H1 (cell line): ENCODE measurements around the gene FBXO17. TPM values are rescaled to one million over a fixed set of nuclear protein-coding genes. Genes with fewer than 3 reads are reported as not detected.

ENCODE experiments used
- CTCF ChIA-PET: fragments of 300-600 bp; sonication (Branson Sonifier 250); formaldehyde crosslinking; loops from one replicate; lab custom pipeline; 2021; ENCODE audit not compliant: partially characterized antibody; lab: Charles Lee
- POLR2A ChIA-PET: fragments of 300-600 bp; sonication (Branson Sonifier 250); formaldehyde crosslinking; loops from one replicate; lab custom pipeline; 2021; ENCODE audit warnings: inconsistent platforms; ENCODE audit not compliant: partially characterized antibody; lab: Charles Lee
- DNase-seq, 2 experiments: peaks; one replicate each; pipeline versions ENCODE4 v3.0.0 to v3.0.0-alpha.2; 2010 to 2022; ENCODE audit warnings: low spot score in 2 of 2, low read depth in 1 of 2, mixed read lengths in 1 of 2
- FAIRE-seq: peaks from 2 replicates; lab custom pipeline; 2011; peaks lifted over from hg19 to GRCh38; lab: Jason Lieb, UNC
- H2AFZ ChIP-seq: 2 replicates; pipeline ENCODE4 v1.8.1; 2012; ENCODE audit warnings: low read length, inconsistent platforms
- H2AK5ac ChIP-seq: 2 replicates; pipeline ENCODE4 v1.6.1; 2013; ENCODE audit warnings: low read depth, low read length
- H2BK120ac ChIP-seq: replicated peaks from 2 replicates; pipeline ENCODE3; 2013; ENCODE audit warnings: low read depth, low read length, inconsistent platforms
- H2BK12ac ChIP-seq: 2 replicates; pipeline ENCODE4 v1.6.1; 2013; ENCODE audit warnings: low read depth, low read length
- H2BK15ac ChIP-seq: 2 replicates; pipeline ENCODE4 v1.6.1; 2013; ENCODE audit warnings: low read length
- H2BK20ac ChIP-seq: 2 replicates; pipeline ENCODE4 v1.6.1; 2013; ENCODE audit warnings: low read length
- H2BK5ac ChIP-seq: 2 replicates; pipeline ENCODE4 v1.6.1; 2013; ENCODE audit warnings: low read depth, low read length
- H3K14ac ChIP-seq: 2 replicates; pipeline ENCODE4 v1.6.1; 2013; ENCODE audit warnings: inconsistent platforms; ENCODE audit not compliant: insufficient read length
- H3K18ac ChIP-seq: 2 replicates; pipeline ENCODE4 v1.6.1; 2013; ENCODE audit warnings: low read length; ENCODE audit errors: extremely low read depth
- H3K23ac ChIP-seq: 2 replicates; pipeline ENCODE4 v1.6.1; 2013; ENCODE audit warnings: inconsistent platforms; ENCODE audit not compliant: insufficient read length
- H3K23me2 ChIP-seq: 2 replicates; pipeline ENCODE4 v1.6.1; 2013; ENCODE audit warnings: low read depth, low read length
- H3K27ac ChIP-seq: 2 replicates; pipeline ENCODE4 v1.6.1; 2011; ENCODE audit warnings: low read depth, low read length, inconsistent platforms
- H3K27me3 ChIP-seq, 4 experiments: replicated peaks in 1 of 4; 1 replicate in 1 of 4; 2 replicates in 3 of 4; pipeline versions ENCODE4 v1.6.1 to v1.8.1; 2011 to 2013; ENCODE audit warnings: low read length in 3 of 4, mild to moderate bottlenecking in 3 of 4, inconsistent platforms in 2 of 4, mixed read lengths in 2 of 4, moderate library complexity in 1 of 4; ENCODE audit not compliant: control insufficient read depth in 3 of 4, insufficient read depth in 3 of 4; ENCODE audit errors: extremely low read depth in 1 of 4
- H3K36me3 ChIP-seq, 4 experiments: 2 replicates each; pipeline versions ENCODE4 v1.6.1 to v1.8.1; 2011 to 2013; ENCODE audit warnings: mild to moderate bottlenecking in 4 of 4, low read length in 3 of 4, moderate library complexity in 2 of 4, control low read depth in 1 of 4, inconsistent platforms in 1 of 4; ENCODE audit not compliant: insufficient read depth in 4 of 4, control insufficient read depth in 2 of 4
- H3K4ac ChIP-seq: replicated peaks from 2 replicates; pipeline ENCODE3; 2013; ENCODE audit warnings: low read length, low read depth, mixed read lengths, inconsistent platforms; ENCODE audit not compliant: insufficient read length
- H3K4me1 ChIP-seq, 4 experiments: replicated peaks in 1 of 4; 1 replicate in 1 of 4; 2 replicates in 3 of 4; pipeline versions ENCODE4 v1.6.1 to v1.8.1; 2011 to 2013; ENCODE audit warnings: low read length in 3 of 4, inconsistent platforms in 2 of 4, mixed read lengths in 1 of 4; ENCODE audit not compliant: insufficient read depth in 4 of 4, control insufficient read depth in 3 of 4
- H3K4me2 ChIP-seq, 2 experiments: 2 replicates each; pipeline versions ENCODE4 v1.6.1 to v1.8.1; 2011 to 2013; ENCODE audit warnings: low read depth in 2 of 2, low read length in 2 of 2, control low read depth in 1 of 2, inconsistent platforms in 1 of 2, mild to moderate bottlenecking in 1 of 2; ENCODE audit not compliant: insufficient read depth in 1 of 2
- H3K4me3 ChIP-seq, 4 experiments: fragments of 200-600, 300-600 bp in 1 of 4; sonication (generic), shearing (Covaris generic), sonication (Bioruptor Twin) in 1 of 4; 2 replicates each; pipeline versions ENCODE4 v1.5.1 to v1.8.1; 2011 to 2016; ENCODE audit warnings: low read length in 4 of 4, low read depth in 3 of 4, control low read depth in 2 of 4, inconsistent platforms in 2 of 4, mild to moderate bottlenecking in 2 of 4, mixed read lengths in 1 of 4, moderate library complexity in 1 of 4; ENCODE audit not compliant: insufficient read depth in 2 of 4; ENCODE audit errors: extremely low read depth in 1 of 4
- H3K56ac ChIP-seq: replicated peaks from 2 replicates; pipeline ENCODE3; 2013; ENCODE audit warnings: low read depth, mild to moderate bottlenecking, mixed read lengths, low read length, inconsistent platforms; ENCODE audit not compliant: insufficient read length
- H3K79me1 ChIP-seq: 2 replicates; pipeline ENCODE4 v1.6.1; 2013; ENCODE audit warnings: low read depth, low read length, control low read depth
- H3K79me2 ChIP-seq, 2 experiments: 2 replicates each; pipeline versions ENCODE4 v1.6.1 to v1.8.1; 2012 to 2013; ENCODE audit warnings: low read length in 2 of 2, mild to moderate bottlenecking in 2 of 2, inconsistent platforms in 1 of 2; ENCODE audit not compliant: insufficient read depth in 2 of 2, control insufficient read depth in 1 of 2
- H3K9ac ChIP-seq, 4 experiments: replicated peaks in 1 of 4; 1 replicate in 1 of 4; 2 replicates in 3 of 4; pipeline versions ENCODE4 v1.6.1 to v1.8.1; 2011 to 2013; ENCODE audit warnings: low read depth in 3 of 4, low read length in 3 of 4, control low read depth in 2 of 4, mild to moderate bottlenecking in 2 of 4, moderate library complexity in 2 of 4, inconsistent platforms in 1 of 4; ENCODE audit errors: extremely low read depth in 1 of 4
- H3K9me3 ChIP-seq, 2 experiments: 2 replicates each; pipeline versions ENCODE4 v1.6.1 to v1.8.1; 2012 to 2013; ENCODE audit warnings: mild to moderate bottlenecking in 2 of 2, moderate library complexity in 2 of 2, control low read depth in 1 of 2, inconsistent platforms in 1 of 2, low read depth in 1 of 2, low read length in 1 of 2, mixed read lengths in 1 of 2; ENCODE audit not compliant: insufficient read depth in 2 of 2
- H4K20me1 ChIP-seq, 2 experiments: replicated peaks in 1 of 2; 2 replicates each; pipeline versions ENCODE3 to v1.8.1; 2011 to 2013; ENCODE audit warnings: inconsistent platforms in 2 of 2, low read length in 2 of 2, mild to moderate bottlenecking in 1 of 2; ENCODE audit not compliant: insufficient read depth in 2 of 2, control insufficient read depth in 1 of 2
- H4K5ac ChIP-seq: 2 replicates; pipeline ENCODE4 v1.6.1; 2013; ENCODE audit warnings: low read length, low read depth, mixed read lengths, inconsistent platforms; ENCODE audit not compliant: insufficient read length
- H4K8ac ChIP-seq: 2 replicates; pipeline ENCODE4 v1.8.0; 2013; ENCODE audit warnings: mild to moderate bottlenecking, moderate library complexity, low read length, inconsistent platforms; ENCODE audit not compliant: insufficient read depth; ENCODE audit errors: extremely low read depth
- H4K91ac ChIP-seq: replicated peaks from 2 replicates; pipeline ENCODE3; 2013; ENCODE audit warnings: low read length, mixed read lengths, inconsistent platforms; ENCODE audit not compliant: insufficient read length
- POLR2A ChIP-seq, 2 experiments: IDR thresholded peaks; 1 replicate in 1 of 2; 2 replicates in 1 of 2; pipeline ENCODE4 v1.6.1; 2011; ENCODE audit warnings: low read depth in 2 of 2, low read length in 2 of 2, mild to moderate bottlenecking in 2 of 2; ENCODE audit errors: control extremely low read depth in 1 of 2
- TCF12 ChIP-seq: IDR thresholded peaks from 2 replicates; pipeline ENCODE4 v1.6.1; 2011; ENCODE audit warnings: low read depth, mild to moderate bottlenecking, low read length
- WGBS, 2 experiments: shearing (Covaris generic) in 1 of 2; methylation state at CpG; one replicate each; pipeline versions ENCODE4 v1.1.6 to v1.1.7; 2013 to 2015; ENCODE audit warnings: low lambda C conversion rate in 2 of 2, mixed read lengths in 2 of 2, inconsistent platforms in 1 of 2, low coverage in 1 of 2, missing lambda C conversion rate in 1 of 2; ENCODE audit not compliant: insufficient replicate concordance in 2 of 2, insufficient coverage in 1 of 2, insufficient read length in 1 of 2; ENCODE audit errors: extremely low coverage in 1 of 2, missing lambda C conversion rate in 1 of 2; 5-methylcytosine and 5-hydroxymethylcytosine counted together
- polyA plus RNA-seq, 7 experiments: library from polyadenylated mRNA; depleted of rRNA in 3 of 7; stranded (reverse) in 5 of 7; unstranded in 2 of 7; fragments of >200 nt in 5 of 7; fragments of 200-250 nt in 2 of 7; gene quantifications; 1 replicate in 5 of 7; 2 replicates in 1 of 7; 4 replicates in 1 of 7; pipeline versions ENCODE4 v1.2.1 to v1.2.3, GENCODE V29; 2011 to 2013; ENCODE audit warnings: missing spikeins in 2 of 7, mixed read lengths in 2 of 7
- total RNA-seq: library from RNA; stranded (reverse); fragmentation: NEBNext Ultra II Directional; extraction: Animal tissue kit (Norgen Biotek cat#: 25700); gene quantifications from 2 replicates; pipeline ENCODE4 v1.2.1, GENCODE V29; 2021

Gene FBXO17
- total and polyA plus RNA-seq, 2 of the 8 experiments (the other 6 are each of a cell fraction or from before 2014, with no cell fraction given) = 11.7 to 15.3 TPM

DNA sequence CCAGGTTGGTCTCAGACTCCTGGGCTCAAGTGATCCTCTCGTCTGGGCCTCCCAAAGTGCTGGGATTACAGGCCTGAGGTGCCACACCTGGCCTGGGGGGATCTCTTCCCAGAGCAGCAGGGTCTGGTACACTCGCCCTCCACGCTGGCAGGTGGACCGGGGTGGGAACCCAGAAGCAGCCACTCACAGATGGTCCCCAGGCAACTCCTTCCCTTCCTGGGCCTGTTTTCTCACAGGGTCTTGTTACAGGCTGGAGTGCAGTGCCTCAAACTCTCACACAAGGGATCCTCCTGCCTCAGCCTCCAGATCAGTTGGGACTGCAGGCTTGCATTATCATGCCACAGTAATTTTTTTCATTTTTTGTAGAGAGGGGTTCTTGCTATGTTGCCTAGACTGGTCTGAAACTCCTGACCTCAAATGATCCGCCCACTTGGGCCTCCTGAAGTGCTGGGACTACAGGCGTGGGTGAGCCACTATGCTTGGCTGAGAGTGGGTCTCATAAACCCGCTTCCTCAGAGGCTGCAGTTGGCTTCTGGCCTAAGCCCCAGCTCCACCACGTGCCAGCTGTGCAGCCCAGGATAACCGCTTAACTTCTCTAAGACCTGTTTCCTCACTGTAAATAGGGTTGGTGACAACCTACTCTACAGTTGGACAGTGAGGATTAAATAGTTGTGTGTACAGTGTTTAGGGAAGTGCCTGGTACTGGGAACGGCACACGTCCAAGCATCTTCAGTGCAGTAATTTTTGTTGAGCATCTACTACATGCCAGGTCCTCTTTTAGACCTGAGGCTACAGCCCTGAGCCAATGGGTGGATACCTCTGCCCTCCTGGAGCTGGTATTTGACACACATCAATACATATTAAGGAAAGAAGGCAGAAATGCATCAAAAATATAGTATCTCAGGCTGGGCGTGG, 62.7 kb downstream of the FBXO17 start:
- Histone ChIP-seq H3K23ac (no peak overlapping the region), H3K79me1 (no peaks in the 10 kb centered on the region), H2AK5ac (no peak overlapping the region), H3K23me2 (no peaks in the 10 kb centered on the region; the same call in 1 of the 2 replicates), H3K4me1 (peaks cover 0 to 8% (median 1%) of the 10 kb centered on the region in 4 experiments; a peak in 3 of 7 replicates), H2BK5ac (no peak overlapping the region), H3K79me2 (no peaks in the 10 kb centered on the region), H4K5ac (no peak overlapping the region), H3K56ac (no peak overlapping the region), H2BK15ac (no peak overlapping the region), H3K18ac (no peak overlapping the region), H3K4me2 (no peak overlapping the region), H3K4me3 (no peak overlapping the region), H3K36me3 (peaks cover 0 to 6% (median under 1%) of the 10 kb centered on the region in 4 experiments; a peak in 3 of 8 replicates), H3K27ac (no peak overlapping the region), H4K20me1 (peaks cover 0 to 3% of the 10 kb centered on the region in 2 experiments), H3K9ac (no peak overlapping the region), H2BK120ac (no peak overlapping the region), H4K91ac (no peak overlapping the region), H3K9me3 (no peaks in the 10 kb centered on the region), H3K4ac (no peak overlapping the region), H3K27me3 (no peaks in the 10 kb centered on the region; a peak in 1 of 7 replicates), H3K14ac (no peak overlapping the region), H2BK12ac (no peak overlapping the region), H2BK20ac (no peak overlapping the region), H4K8ac (peak overlapping the region; percentile 35; the same call in 1 of the 2 replicates), H2AFZ (no peak overlapping the region)
- WGBS, 2 experiments = 81% methylated on average over 12 of the region's 12 CpGs; no CpG with 5 or more reads in 1 of the 2 experiments
- POLR2A ChIA-PET = interaction anchor here (0.7 to 6.7 kb wide), 9 partner anchors 9 to 415 kb away, joined by 3 to 36 read pairs (median 3); partner anchors contain the start of genes MRPS12, NFKBIB and SARS2
- TF ChIP-seq TCF12 (no peak), POLR2A (IDR thresholded peaks at IDR 0.05; ENCODE audit: control extremely low read depth in 1 of 2, low read depth in 2 of 2, low read length in 2 of 2) (0 out of 3 replicates have a peak, but pooled peaks of 1 of the 2 experiments have one; percentile 3)
- FAIRE-seq (no peak), DNase-seq (no peak)
- CTCF ChIA-PET = interaction anchor here (0.5 to 3.6 kb wide), 5 partner anchors 13 to 1678 kb away, joined by 3 to 16 read pairs (median 3); partner anchors contain the start of genes MRPS12, NFKBIB, SARS2 and SIRT2
